Loucy (cell line): ENCODE results near the gene ZRANB2.

ENCODE experiments used
- EZH2phosphoT487 ChIP-seq: fragments of 200-600 bp; IDR thresholded peaks from 2 replicates; pipeline ENCODE4 v1.6.1; 2018; ENCODE audit warnings: antibody characterized with exemption, mild to moderate bottlenecking, moderate library complexity, borderline replicate concordance
- TF ChIP-seq, protein P1 (sequence below): fragments of 200-600 bp; sonication (generic); conservative IDR thresholded peaks from 2 replicates; pipeline ENCODE4 v1.5.1; 2014; ENCODE audit warnings: mild to moderate bottlenecking, antibody characterized with exemption, low read length

DNA sequence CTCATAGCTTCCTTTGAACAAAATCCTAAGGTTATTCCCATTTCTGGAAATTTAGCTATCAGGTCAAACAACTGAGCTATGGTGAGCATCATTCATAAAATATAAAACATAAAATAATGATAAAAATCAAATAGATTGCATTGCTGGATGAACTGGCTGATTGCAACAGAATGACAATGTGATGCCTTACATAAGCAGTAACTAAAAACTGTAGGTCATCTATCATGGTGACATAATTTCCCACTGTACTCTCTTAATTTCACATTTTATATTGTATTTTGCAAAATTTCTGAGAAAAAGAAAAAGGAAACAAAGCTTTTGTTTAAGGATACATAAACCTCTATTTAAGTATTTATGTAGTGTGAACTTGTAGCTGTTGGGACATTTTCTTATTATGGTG lies 37.8 kb downstream of the ZRANB2 start:
- TF ChIP-seq, protein P1, sequence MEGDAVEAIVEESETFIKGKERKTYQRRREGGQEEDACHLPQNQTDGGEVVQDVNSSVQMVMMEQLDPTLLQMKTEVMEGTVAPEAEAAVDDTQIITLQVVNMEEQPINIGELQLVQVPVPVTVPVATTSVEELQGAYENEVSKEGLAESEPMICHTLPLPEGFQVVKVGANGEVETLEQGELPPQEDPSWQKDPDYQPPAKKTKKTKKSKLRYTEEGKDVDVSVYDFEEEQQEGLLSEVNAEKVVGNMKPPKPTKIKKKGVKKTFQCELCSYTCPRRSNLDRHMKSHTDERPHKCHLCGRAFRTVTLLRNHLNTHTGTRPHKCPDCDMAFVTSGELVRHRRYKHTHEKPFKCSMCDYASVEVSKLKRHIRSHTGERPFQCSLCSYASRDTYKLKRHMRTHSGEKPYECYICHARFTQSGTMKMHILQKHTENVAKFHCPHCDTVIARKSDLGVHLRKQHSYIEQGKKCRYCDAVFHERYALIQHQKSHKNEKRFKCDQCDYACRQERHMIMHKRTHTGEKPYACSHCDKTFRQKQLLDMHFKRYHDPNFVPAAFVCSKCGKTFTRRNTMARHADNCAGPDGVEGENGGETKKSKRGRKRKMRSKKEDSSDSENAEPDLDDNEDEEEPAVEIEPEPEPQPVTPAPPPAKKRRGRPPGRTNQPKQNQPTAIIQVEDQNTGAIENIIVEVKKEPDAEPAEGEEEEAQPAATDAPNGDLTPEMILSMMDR: no peak
- TF ChIP-seq EZH2phosphoT487: no peak
